IPS DF 19.7 (cell line): ENCODE data around the gene LAMA1.
"Not testable (repeated sequence)": the region's sequence is repeated elsewhere in the genome, so short reads cannot be mapped to it uniquely, and the experiment has no call there.

ENCODE experiments used
- DNase-seq: peaks from one replicate; pipeline ENCODE4 v3.0.0-alpha.2; 2013; ENCODE audit warnings: low read depth, low spot score

LAMA1 gene

GRCh38 chr18:7117390-7118355 is at the start of gene LAMA1:
Gene LAMA1, minus strand, starts transcription at chr18:7117797. Its CDS starts 77 bp downstream, at chr18:7117720.
- DNase-seq, result no peak

DNA sequence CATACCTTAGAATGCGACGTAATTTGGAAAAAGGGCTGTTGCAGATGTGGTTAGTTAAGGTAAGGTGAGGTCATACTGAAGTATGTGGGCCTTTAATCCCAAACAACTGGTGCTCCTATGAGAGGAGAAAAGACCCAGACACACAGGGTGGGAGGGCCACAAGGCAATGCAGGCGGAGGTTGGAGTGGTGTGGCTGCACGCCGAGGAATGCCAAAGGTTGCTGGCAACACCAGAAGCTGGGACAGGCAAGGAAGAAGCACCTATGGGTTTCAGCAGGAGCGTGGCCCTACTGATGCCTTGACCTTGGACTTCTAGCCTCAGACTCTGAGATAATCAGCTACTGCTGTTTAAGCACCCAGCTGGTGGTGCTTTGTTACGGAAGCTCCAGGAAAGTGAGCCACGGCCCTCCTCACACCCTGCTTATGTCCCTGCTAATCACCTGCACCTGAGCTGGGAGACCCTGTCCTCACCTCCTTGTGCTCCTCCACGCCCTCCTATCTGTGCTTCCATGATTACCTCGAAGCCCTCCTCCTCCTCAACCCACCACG is 48.3 kb upstream of the LAMA1 start:
- no peak for DNase-seq

GRCh38 chr18:7164323-7165004 is 46.9 kb upstream of the LAMA1 start:
- DNase-seq, result no peak

GRCh38 chr18:7158216-7158615 is 40.6 kb upstream of the LAMA1 start:
- DNase-seq, result no peak

DNA sequence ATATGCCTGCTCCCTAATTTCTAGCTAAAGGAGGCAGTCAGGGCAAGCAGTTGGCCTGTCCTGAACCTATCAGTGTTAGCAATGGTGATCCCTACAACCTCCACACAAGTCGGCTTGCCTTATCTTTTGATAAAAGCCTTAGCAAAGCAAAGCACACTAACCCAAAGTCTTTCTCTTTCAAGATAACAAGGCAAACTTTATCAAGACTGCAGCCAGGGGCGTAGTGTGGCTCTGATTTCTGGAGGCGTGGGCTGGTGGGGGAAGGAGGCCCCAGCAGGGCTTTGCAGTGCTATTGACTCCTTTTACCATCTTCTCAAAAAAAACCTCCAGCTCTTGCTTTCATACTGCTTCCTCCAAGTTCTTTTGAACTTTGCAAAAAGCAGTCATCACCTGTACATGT is 40.2 kb upstream of the LAMA1 start:
- no peak for DNase-seq

DNA sequence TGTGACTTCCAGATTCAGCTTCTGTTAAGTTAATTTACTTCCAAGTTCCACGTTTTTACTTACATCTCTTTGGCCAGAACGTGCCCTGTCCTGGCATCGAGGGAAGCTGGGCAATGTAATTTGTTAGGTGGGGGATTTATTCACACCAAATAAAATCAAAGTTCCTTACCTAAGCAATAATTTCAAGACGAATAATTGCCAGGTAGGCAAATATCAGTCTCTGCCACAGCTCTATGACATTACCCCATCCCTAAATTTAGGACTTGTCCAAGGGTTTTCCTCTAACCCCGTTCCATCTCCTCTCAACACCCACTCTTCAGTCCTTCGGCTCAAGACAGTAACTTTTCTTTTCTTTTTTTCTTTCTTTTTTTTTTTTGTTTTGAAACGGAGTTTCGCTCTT is 38.3 kb upstream of the LAMA1 start:
- DNase-seq, result no peak

DNA sequence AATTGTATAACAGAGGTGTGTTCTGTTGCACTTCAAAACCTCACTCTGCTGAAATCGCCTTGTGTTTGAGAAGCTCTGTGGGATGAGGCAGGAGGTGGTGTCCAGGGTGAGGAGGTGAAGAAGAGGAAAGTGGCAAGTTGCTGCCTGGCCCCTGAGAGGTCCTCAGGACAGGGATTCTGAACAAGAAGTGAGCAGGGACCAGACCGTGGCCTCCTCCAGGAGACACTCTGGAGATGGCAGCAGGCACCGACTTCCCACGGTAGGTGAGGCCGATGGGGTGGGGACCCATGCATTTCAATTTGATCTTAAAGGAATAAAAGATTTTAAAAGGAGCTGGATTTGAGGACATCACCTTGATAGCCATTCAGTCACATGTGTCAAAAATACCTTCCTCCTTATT is 37.5 kb upstream of the LAMA1 start:
- no peak for DNase-seq

- no peak for DNase-seq
Measured at GRCh38 chr18:7152440-7152839, 34.8 kb upstream of the LAMA1 start.

DNA sequence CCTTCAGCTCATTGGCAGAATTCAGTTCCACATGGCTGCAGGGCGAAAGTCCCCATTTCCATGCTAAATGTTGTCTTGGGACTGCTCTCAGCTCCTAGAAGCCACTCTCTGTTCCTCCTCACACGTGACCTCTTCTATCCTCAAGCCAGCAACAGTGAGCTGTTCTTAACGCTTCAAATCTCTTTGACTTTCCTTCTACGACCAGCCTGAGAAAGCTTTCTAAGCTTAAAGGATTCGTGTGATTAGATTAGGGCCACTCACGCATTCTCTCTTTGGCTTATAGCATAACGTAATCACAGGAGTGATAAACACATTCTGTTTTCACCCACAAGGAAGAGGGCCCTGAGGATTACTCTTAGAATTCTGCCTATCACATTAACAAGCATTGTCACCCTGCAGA is 29.8 kb upstream of the LAMA1 start:
- no peak for DNase-seq

GRCh38 chr18:7146067-7146466 is 28.5 kb upstream of the LAMA1 start:
- no peak for DNase-seq

DNA sequence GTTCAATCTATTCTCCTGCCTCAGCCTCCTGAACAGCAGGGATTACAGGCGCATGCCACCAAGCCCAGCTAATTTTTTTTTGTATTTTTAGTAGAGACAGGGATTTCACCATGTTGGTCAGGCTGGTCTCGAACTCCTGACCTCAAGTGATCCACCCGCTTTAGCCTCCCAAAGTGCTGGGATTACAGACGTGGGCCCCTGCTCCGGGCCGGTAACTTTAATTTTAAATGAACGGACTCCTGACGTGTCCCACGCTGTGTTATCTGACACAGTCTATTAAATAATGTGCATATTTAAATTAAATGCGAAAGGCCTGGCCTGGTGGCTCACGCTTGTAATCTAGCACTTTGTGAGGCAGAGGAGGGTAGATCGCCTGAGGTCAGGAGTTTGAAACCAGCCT is 27.3 kb upstream of the LAMA1 start:
- DNase-seq, result not testable (repeated sequence)

- no peak for DNase-seq
Measured at GRCh38 chr18:7141287-7141686, 23.7 kb upstream of the LAMA1 start.

DNA sequence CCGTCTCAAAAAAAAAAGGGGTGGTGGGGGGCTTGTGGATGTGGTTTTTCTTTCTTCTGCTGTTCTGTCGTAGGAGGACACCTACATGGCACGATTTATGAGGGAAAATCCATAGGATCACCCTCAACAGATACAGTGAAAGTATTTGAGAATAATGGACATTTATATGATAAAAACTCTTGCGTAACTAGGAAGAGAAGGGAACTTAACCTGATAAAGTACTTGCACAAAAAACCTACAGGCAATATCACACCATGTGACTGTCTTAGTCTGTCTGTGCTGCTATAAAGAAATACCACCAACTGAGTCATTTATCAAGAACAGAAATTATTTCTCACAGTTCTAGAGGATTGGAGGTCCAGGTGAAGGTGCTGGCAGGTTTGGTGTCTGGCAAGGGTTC is 21.8 kb upstream of the LAMA1 start:
- no peak for DNase-seq

DNA sequence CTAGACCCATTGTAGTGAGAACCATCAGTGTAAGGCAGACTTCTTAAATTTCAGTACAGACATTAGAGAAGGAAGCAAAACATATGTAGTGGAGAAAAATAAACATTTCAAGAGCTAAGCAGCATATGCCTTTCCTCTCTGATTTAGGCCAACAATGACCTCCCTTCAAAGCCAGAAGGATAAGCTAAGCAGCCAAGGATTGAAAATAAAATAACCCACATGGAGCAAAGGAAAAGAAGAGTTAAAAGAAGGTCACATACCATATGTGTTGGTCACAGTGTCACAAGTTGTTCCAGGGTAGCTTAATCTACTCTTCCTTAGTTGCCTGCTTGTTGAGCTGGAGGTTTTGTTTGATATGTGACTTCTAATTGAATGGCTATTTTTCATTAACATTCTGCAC is 15.6 kb upstream of the LAMA1 start:
- no peak for DNase-seq

DNA sequence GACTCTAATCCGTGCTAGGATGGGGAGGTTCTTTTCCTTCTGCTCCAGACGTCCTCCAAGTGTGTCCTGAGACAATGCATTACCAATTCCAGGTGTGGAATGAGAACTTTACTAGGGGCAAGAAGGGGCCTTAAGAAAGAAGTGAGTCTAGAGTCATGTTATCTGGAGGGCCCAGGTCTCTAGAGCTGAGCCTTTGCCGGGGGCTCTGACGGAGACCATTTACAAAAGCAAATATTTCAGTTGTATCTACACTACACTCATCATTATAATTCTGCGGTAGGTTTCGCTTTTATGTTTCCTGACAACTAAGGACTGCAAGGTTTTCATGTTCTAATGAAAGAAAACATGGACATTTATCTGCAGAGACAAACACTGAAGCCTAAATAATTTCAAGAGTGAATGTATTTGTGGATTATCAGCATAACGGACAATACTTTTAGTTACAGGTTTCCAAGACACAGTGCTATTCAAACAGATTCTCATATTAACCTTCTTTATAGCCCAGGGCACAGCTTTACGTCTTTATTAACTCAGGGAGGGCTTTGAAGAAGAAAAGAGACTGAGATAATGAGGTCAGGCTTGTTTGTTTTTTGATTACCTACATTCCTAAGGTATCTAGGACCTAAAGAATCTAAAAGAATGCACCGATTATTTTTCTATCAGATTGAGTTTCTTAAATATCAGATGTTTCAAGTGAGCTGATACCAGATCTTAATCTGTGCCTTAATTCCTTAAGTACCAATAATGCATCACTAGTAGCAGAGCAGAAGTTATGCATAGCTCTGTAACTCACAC is 15.0 kb upstream of the LAMA1 start:
- DNase-seq, result no peak

- no peak for DNase-seq
Measured at GRCh38 chr18:7122376-7122775, 4.8 kb upstream of the LAMA1 start.

DNA sequence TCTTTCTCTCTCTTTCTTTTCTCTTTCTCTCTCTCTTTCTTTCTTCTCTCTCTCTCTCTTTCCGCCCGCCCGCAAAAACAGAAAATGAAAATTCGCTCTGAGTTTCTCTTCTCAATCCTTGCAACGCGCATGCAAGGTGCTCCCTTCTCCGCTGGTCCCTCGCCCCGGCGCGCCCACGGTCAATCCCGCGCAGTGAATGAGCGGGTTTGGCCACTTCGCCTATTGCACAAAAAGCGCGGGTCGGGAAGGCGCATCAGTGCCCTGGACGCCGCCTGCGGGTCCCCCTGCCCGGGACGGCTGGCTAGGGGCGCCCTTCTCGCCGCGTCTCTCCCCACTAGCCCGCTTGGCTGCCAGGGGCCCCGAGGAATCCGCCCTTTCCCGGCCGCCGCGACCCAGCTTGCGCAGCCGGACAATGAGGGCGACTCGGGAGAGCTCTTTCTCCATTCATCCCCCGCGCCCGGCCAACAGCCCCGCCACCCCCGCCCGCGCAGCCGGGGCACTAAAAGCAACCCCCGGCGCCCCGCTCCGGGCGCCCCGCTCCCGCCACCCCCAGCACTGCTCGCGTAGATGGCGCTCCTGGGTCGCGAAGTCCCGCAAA is 706 bp downstream of the LAMA1 start:
- no peak for DNase-seq

GRCh38 chr18:7116001-7116730 is 1.4 kb downstream of the LAMA1 start:
- DNase-seq, result no peak

DNA sequence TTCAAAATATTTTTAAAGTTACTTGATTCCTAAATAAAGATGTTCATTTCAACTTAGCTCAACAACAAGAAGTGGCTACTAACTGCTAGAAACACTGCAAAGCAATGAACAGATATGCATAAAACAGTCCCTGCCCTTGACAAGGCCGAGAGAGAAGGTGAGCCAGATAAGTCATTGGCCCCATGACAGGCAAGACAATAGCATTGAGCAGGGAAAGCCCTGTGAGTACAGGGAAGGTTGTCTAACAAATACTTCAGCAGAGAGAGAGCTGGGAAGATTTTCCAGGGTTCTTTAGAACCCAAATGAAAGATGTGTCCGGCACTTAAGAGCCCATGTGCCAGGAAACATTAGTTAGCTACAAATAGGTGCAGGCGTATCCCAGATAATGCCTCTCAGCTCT is 4.7 kb downstream of the LAMA1 start:
- DNase-seq, result no peak

DNA sequence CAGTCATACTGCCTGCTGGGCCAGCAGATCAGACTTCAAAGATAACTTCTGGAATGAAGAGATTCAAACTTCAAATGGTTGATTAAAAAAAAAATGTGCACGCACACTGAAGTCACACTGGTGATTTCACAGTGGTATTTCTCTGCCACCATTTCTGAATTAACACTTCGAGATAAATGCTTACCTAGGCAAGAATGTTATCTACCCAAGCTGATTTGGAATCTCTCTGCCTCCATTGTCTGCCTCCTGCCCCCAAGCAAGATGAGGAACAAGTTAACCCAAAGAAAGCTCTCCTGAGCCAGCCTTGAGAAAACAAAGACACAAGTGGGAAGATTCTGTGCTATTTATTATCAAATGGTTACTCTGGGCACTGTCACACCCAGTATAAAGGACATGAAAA is 6.5 kb downstream of the LAMA1 start:
- no peak for DNase-seq

DNA sequence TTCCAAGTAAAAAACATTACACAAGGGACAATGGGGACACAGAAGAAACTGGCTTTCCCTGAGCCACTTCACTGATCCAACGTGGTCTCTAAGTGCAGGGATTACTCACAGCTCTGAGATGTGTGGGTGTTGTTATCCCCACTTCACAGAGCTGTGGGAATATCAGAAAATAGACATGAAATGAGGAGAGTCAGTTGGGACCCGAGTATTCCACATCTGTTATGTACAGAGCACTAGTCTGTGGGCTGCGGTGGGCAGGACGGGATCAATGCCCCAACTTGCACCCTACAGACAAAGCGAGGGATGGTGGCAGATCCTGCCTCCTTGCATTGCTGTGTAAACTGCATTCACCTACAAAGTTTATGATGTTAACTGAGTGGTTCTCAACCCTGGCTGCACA is 11.7 kb downstream of the LAMA1 start:
- DNase-seq, result no peak
